ENCODE results near the gene NANS.

GRCh38 chr9:98104445-98104881, 47.9 kb downstream of the NANS start:
- TF ChIP-seq GATA2 (IDR thresholded peaks at IDR 0.05; ENCODE audit: low read depth, low read length), result no peak
- TF ChIP-seq GATA3 (IDR thresholded peaks at IDR 0.05; ENCODE audit: low read depth, low read length), result no peak

Data from SH-SY5Y (cell line).